ENCODE measurements around the gene PPM1N.
A peak's percentile ranks its signal among the peaks of the same experiment; 100 is the strongest.

Gene PPM1N

DNA sequence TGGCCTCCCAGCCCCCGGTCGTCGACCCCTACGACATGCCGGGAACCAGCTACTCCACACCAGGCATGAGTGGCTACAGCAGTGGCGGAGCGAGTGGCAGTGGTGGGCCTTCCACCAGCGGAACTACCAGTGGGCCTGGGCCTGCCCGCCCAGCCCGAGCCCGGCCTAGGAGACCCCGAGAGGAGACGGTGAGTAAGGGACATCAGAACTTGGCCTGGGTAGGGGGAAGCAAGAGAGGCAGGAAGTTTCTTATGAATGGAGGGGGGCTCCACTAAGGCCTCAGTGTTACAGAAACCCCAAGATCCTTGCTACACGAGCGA, 27.5 kb upstream of the PPM1N start:
- TF ChIP-seq, protein P1, sequence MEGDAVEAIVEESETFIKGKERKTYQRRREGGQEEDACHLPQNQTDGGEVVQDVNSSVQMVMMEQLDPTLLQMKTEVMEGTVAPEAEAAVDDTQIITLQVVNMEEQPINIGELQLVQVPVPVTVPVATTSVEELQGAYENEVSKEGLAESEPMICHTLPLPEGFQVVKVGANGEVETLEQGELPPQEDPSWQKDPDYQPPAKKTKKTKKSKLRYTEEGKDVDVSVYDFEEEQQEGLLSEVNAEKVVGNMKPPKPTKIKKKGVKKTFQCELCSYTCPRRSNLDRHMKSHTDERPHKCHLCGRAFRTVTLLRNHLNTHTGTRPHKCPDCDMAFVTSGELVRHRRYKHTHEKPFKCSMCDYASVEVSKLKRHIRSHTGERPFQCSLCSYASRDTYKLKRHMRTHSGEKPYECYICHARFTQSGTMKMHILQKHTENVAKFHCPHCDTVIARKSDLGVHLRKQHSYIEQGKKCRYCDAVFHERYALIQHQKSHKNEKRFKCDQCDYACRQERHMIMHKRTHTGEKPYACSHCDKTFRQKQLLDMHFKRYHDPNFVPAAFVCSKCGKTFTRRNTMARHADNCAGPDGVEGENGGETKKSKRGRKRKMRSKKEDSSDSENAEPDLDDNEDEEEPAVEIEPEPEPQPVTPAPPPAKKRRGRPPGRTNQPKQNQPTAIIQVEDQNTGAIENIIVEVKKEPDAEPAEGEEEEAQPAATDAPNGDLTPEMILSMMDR (IDR thresholded peaks at IDR 0.05; ENCODE audit: low read depth, low read length) = no peak
- DNase-seq (ENCODE audit: low read depth in 2 of 2) = peak in 1 of 2 donors; percentile 36
- H3K4me3 ChIP-seq (replicated peaks in 1 of 2; ENCODE audit: low read depth in 2 of 2, low read length in 2 of 2) = no peak overlapping the region

DNA sequence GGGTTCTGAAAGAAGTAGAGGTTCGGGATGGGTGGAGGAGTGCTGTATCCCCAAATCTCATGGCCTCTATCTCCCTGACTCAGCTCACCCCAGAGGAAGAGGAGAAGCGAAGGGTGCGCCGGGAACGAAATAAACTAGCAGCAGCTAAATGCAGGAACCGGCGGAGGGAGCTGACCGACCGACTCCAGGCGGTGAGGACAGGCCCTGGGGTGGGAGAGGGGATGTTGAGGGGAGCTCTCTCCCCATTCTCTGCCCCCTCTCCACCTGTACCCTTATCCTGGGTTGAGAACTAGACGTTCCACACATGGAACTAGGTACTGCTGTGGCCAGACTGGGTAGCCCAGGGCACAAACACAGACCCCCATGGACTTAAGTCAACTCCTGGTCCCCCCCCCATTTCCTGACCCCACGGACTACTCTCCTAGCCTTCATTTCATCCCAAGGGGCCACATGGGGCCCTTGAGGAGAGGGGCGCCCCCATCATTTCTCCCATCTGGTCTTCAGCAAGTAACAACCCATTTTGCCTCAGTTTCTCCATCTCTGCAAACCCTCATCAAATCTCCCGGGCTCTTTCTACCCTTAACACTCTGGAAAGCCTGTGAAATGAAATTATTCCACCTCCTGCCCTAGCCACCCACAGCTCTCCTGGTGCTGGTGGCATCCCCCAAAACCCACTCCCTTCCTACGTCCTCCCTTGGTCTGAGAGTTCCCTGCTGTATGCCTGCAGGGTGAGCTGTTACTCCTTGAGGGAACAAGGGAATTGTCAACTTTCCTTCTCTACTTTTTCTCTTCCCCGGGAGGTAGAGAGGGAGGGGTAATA, 26.9 kb upstream of the PPM1N start:
- DNase-seq (ENCODE audit: low read depth in 2 of 2) = peak in 1 of 2 donors; percentile 57
- H3K4me3 ChIP-seq (replicated peaks in 1 of 2; ENCODE audit: low read depth in 2 of 2, low read length in 2 of 2) = no peak overlapping the region
- TF ChIP-seq, protein P1 (IDR thresholded peaks at IDR 0.05; ENCODE audit: low read depth, low read length) = no peak

DNA sequence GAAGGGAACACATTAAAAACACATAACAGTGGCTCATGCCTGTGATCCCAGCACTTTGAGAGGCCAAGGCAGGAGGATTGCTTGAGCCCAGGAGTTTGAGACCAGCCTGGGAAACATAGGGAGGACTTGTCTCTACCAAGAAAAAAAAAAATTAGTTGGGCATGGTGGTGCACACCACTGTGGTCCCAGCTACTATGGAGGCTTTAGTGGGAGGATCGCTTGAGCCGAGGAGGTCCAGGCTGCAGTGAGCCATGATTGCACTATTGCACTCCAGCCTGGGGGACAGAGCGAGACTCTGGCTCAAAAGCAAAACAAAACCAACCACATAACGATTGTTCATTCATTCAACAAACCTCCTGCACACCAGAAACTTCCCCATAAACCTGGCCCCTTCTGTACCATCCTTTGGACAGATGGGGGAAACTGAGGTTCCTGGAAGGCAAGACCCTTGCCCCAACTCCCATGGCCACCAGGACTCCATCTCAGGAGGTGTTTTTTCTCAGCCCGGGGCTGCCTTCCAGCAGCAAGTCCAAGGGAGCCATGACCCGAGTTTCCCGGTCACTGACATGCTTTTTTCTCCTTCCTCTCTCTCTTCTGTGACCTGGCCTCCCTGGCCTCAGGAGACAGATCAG, 26.2 kb upstream of the PPM1N start:
- peak in 1 of 2 donors; percentile 50 for DNase-seq (ENCODE audit: low read depth in 2 of 2)
- TF ChIP-seq, protein P1 (IDR thresholded peaks at IDR 0.05; ENCODE audit: low read depth, low read length) = no peak
- peak overlapping the region in 1 of 2 donors; percentile 24 for H3K4me3 ChIP-seq (replicated peaks in 1 of 2; ENCODE audit: low read depth in 2 of 2, low read length in 2 of 2)

DNA sequence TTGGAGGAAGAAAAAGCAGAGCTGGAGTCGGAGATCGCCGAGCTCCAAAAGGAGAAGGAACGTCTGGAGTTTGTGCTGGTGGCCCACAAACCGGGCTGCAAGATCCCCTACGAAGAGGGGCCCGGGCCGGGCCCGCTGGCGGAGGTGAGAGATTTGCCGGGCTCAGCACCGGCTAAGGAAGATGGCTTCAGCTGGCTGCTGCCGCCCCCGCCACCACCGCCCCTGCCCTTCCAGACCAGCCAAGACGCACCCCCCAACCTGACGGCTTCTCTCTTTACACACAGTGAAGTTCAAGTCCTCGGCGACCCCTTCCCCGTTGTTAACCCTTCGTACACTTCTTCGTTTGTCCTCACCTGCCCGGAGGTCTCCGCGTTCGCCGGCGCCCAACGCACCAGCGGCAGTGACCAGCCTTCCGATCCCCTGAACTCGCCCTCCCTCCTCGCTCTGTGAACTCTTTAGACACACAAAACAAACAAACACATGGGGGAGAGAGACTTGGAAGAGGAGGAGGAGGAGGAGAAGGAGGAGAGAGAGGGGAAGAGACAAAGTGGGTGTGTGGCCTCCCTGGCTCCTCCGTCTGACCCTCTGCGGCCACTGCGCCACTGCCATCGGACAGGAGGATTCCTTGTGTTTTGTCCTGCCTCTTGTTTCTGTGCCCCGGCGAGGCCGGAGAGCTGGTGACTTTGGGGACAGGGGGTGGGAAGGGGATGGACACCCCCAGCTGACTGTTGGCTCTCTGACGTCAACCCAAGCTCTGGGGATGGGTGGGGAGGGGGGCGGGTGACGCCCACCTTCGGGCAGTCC, 25.5 kb upstream of the PPM1N start:
- TF ChIP-seq, protein P1 (IDR thresholded peaks at IDR 0.05; ENCODE audit: low read depth, low read length) = no peak
- H3K4me3 ChIP-seq (replicated peaks in 1 of 2; ENCODE audit: low read depth in 2 of 2, low read length in 2 of 2) = peak overlapping the region in 1 of 2 donors; percentile 24
- peak in 1 of 2 donors; percentile 57 for DNase-seq (ENCODE audit: low read depth in 2 of 2)

GRCh38 chr19:45473367-45473681, 24.9 kb upstream of the PPM1N start:
- H3K4me3 ChIP-seq (replicated peaks in 1 of 2; ENCODE audit: low read depth in 2 of 2, low read length in 2 of 2) = no peak overlapping the region
- DNase-seq (ENCODE audit: low read depth in 2 of 2) = no peak
- TF ChIP-seq, protein P1 (IDR thresholded peaks at IDR 0.05; ENCODE audit: low read depth, low read length) = no peak

GRCh38 chr19:45473682-45474605, 24.3 kb upstream of the PPM1N start:
- TF ChIP-seq, protein P1 (IDR thresholded peaks at IDR 0.05; ENCODE audit: low read depth, low read length) = no peak
- DNase-seq (ENCODE audit: low read depth in 2 of 2) = peak in 1 of 2 donors; percentile 56
- H3K4me3 ChIP-seq (replicated peaks in 1 of 2; ENCODE audit: low read depth in 2 of 2, low read length in 2 of 2) = no peak overlapping the region

All from cardiac fibroblast (primary cell).